ENCODE results near the gene GPR27.

- TF ChIP-seq CTCF (IDR thresholded peaks at IDR 0.05) (no peak), POLR2A (IDR thresholded peaks at IDR 0.05) (no peak)
Measured at GRCh38 chr3:71801986-71802385, 48.3 kb downstream of the GPR27 start.
